ENCODE results near the gene SVOP.
"Not testable (repeated sequence)": the region's sequence is repeated elsewhere in the genome, so short reads cannot be mapped to it uniquely, and the experiment has no call there.

SVOP gene, protein sequence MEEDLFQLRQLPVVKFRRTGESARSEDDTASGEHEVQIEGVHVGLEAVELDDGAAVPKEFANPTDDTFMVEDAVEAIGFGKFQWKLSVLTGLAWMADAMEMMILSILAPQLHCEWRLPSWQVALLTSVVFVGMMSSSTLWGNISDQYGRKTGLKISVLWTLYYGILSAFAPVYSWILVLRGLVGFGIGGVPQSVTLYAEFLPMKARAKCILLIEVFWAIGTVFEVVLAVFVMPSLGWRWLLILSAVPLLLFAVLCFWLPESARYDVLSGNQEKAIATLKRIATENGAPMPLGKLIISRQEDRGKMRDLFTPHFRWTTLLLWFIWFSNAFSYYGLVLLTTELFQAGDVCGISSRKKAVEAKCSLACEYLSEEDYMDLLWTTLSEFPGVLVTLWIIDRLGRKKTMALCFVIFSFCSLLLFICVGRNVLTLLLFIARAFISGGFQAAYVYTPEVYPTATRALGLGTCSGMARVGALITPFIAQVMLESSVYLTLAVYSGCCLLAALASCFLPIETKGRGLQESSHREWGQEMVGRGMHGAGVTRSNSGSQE

DNA sequence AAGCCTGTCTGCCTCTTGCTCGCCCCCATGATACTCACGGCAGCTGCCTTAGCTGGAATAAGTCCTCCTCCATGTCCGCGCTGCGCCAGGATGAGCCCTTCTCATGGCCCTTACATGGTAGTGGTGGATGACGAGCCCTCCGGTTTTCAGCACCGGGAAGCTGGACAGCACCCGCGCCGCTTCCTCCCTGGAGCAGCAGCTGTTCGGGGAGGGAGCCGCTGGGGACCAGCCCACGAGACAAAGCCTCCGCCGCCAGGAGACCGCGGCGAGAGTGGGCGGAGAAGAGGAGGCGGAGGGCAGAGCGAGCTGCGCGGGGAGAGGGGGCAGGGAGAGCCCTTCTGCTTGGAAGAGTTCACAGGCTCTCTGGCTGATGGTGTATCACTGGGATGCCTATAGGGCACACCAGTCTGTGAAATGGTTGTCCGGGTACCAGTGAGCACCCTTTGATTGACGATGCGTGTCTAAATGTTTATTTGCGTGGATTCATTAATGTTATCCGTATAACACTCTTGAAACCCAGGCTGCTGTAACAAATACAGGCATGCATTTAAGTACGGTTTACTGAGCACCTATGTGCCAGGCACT lies at the start of gene SVOP:
Gene SVOP (minus strand): TSS at position 273 of the 585 bp plus-strand sequence. CDS start 200 bp downstream, at position 73.
- DNase-seq (ENCODE audit: low spot score) = peak; percentile 87

DNA sequence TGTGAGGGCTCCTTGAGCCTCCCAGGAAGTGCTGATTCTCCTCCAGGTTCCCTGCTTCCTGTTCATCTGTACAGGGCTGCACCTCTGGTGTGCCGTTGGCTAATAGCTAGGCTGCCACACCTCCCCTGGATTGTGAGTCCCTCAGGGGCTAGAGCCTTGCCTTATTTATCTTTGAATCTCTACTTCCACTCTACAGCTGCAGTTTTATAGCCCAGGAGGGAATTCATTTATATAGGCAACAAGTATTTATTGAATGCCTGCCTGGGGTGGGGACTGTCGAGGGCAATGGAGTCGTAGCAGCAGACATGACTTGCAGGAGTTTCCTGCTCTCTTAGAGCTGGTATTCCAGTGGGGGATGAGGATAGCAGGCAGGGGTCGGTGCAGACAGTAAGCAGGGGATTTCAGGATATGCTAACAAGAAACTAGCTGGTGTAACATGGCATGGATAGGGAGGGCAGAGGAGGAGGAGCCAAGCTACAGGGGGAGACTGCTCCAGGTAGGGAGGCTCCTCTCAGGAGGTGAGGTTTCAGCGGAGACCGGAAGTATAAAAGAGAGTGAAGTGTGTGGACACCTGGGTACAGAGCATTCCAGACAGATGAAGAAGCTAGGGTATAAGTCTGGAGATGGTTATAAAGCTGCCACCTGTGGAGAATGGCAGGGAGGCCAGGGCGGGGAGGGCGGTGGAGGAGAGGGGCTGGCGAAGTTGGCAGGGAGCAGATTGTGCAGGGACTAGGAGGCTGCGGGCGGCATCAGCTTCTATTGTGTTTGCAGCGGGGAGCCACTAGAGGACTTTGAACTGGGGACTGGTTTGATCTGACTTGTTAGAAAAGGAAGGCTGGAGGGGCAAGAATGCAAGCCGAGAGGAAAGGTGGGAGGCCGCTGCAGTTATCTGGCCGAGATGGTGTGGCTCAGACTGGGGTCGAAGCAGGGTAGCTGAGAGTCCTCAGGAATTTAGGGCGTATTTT lies 48.7 kb upstream of the SVOP start:
- no peak for DNase-seq (ENCODE audit: low spot score)

DNA sequence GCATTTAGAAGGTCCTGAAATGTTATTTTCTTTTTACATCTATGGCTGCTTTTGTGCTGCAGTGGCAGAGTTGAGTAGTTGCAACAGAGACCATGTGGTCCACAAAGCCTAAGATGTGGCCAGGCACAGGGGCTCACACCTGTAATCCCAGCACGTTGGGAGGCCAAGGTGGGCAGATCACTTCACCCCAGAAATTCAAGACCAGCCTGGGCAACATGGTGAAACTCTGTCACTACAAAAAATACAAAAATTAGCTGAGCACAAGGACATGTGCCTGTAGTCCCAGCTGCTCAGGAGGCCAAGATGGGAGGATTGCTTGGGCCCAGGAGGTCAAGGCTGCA lies 45.0 kb upstream of the SVOP start:
- no peak for DNase-seq (ENCODE audit: low spot score)

DNA sequence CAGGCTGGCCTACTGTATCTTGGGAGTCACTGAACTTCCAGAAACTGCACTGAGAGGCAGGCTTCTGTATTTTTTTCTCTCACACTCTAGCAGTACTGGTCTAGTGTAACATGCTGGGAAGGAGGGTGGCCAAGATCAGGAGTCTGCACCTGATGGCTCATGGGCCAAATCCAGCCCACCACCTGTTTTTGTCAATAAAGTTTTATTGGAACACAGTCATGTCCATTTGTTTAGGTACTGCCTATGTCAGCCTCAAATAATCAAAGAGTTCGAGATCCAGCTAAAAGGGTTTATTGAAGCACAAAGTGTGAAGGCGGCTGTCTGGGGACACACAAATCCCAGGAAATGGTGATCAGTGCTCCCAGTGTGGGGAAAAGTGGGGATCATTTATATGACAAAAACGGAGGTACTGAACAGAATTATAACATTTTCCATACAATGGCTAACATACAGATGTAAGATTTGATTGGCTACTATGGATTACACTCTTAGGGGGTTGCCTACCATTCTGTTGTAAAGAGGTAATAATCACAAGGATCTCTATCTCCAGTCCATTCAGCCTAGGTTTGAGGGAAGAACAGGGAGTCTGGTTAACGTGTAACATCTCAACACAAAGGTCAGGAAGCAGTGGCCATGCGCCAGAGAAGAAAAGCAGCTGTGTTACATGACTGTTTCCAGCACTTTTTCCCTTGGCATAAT lies 44.4 kb upstream of the SVOP start:
- no peak for DNase-seq (ENCODE audit: low spot score)

DNA sequence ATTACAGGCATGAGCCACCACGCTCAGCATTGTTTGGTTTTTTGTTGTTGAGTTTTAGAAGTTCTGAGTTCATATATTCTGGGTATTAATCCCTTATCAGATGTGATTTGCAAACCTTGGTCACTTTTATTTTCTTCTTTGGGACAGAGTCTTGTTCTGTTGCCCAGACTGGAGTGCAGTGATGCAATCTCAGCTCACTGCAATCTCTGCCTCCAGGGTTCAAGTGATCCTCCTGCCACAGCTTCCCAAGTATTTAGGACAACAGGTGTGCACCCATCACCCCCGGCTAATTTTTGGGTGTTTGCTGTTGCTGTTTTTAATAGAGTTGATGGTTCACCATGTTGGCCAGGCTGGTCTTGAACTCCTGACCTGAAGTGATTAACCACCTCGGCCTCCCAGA lies 43.3 kb upstream of the SVOP start:
- DNase-seq (ENCODE audit: low spot score) = no peak

DNA sequence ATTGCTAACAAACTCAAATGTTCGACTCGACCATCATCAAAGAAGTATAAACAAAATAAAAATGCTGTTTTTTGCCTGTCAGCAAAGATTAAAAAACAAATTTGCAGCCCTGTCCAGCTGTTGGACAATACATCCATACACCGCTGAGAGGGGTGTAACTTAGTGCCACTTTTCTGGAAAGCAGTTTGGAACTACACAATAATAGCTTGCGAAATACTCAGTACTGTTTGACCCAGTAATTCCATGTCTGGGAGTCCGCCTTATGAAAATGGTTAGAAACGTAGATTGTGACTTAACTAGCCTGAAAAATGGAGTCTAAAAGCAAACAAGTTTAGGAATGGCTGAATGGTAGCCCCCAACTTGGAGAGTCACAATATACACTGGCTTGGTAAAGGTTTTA lies 37.9 kb upstream of the SVOP start:
- no peak for DNase-seq (ENCODE audit: low spot score)

DNA sequence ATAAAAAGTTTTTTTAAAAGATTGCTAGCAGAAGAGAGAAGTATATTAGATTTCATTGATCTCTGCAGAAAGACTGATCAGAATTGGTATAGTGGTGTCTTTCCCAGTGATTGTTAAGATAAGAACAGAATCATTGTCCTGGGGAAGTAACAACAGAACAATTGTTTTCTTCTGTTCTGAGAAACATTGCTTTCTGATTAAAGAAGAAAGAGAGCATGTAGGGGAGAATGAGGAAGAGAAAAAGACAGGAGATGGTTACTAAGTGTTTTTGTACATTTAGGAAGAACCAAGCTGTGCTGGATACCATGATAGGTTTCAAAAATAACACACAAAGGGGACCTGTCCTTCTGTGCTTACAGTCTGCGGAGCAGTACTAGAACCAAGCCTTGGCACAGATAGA lies 36.5 kb upstream of the SVOP start:
- peak; percentile 26 for DNase-seq (ENCODE audit: low spot score)

DNA sequence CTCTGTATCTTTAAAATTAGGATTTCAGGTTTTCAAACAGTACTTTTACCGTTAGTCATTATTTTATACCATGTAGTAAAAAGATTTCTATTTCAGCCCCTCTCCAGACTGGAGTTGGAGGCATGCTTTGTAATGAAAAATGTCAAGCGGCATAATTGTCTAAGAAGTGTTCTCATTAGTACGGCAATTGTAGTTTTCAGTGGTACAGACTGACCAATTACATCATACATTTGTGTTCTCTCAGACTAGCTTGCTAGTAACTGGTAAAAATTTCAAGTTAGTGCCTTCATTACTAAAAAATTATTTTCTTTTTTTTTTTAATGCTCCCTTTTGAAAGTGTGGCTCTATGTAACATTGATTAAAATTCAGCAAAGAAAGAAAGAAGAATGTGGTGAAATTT lies 36.0 kb upstream of the SVOP start:
- DNase-seq (ENCODE audit: low spot score) = peak; percentile 35

DNA sequence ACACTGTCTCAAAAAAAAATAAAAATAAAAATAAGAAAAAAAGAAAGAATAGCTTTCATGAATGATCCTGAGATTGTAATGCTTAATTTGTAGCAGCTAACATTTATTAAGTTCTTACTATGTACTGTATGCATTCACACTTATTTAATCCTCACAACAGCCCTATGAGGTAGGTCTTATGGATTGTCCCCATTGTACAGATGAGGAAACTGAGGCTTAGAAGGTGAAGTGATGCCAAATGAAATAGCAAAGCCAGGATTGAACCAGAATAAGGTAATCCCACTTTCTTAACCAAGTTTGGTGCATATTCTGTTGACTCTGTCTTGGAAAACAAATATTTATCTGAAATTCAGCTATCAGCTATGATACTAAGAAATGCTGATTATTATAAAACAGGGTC lies 33.7 kb upstream of the SVOP start:
- DNase-seq (ENCODE audit: low spot score) = no peak

DNA sequence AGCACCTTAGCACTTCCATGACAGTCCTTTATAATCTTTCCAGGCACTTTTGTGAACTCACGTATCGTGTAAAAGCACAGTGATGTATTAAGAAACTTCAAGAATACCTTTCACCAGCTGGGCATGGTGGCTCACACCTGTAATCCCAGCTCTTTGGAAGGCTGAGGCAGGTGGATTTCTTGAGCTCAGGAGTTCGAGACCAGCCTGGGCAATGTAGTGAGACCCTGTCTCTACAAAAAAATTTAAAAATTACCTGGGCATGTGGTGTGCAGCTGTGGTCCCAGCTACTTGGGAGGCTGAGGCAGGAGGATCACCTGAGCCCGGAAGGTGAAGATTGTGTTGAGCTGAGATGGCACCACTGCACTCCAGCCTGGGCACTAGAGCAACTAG lies 33.3 kb upstream of the SVOP start:
- not testable (repeated sequence) for DNase-seq (ENCODE audit: low spot score)

DNA sequence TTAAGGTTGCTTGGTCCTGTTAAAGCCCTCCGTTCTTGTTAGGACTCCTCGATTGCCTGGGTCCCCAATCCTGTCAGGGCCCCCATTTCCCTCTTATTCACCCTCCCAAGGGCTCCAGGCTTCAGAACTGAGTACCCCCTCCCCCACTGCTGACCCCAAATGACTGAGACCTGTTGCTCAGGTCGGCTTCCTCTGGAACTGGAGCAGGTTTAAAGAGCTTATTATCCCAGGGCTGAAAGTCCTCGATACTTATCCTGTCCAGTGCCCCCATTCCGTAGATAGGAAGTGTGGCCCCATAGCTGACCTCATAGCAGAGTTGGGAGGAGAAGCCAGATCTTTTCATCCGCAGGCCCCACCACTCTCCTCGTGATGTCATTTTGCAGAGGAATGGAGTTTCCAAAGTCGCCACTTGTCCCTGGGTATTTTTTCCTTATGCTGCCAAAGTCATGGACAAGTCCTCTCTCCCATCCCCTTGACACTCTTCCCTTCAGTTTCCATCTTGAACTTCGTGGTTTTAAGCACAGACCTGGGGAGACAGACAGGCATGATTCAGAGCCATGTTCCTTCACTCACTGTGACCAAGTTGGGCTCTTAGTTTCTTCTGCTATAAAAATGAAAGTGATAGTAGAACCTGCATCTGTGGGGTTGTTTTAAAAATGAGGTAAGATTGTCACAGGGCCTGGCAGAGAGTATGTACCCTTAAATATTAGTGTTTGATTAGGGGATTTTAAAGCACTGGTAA lies 32.7 kb upstream of the SVOP start:
- DNase-seq (ENCODE audit: low spot score) = no peak

DNA sequence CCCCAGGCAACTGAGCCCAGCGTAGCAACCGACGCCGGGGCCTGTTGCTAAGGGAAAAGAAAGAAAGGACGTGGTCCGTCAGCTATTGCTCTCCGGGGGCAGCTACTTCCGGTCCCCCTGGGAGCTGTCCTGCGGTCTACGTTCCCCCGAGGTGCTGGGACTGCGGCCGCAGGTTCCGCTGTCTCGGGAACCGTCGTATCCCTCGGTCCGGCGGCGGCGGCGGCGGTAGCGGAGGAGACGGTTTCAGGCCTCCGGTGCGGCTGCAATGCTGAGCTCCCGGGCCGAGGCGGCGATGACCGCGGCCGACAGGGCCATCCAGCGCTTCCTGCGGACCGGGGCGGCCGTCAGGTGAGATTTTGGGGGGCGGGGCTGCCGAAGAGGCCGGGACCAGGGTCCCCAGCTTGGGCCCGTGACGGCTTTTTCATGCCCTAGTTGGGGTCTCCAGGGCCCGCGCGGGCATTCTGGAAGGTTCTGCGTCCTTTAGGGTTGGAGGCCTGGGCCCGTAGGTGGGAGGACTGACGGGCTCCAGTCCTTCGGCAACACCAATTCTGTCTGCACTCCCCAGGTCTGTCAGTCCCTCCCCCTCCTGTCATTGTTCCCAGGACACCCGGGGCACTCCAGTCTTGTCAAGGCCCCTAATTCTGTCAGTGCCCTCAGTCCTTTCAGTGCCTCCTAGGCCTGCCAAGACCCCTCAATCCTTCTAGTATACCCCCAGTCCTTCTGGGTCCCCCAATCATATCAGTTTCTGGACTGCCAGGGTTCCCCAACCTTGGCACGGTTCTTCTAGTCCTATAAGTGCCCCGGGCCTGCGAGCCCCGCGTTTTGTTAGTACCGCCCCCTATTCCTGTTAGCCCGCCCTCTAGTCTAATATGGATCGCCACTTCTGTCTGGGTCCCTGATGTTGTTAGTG lies 31.8 kb upstream of the SVOP start, which contains the start of gene USP30:
Gene USP30 (plus strand): TSS at position 163 of the 910 bp plus-strand sequence. CDS start 103 bp downstream, at position 266.
- DNase-seq (ENCODE audit: low spot score) = peak; percentile 89

DNA sequence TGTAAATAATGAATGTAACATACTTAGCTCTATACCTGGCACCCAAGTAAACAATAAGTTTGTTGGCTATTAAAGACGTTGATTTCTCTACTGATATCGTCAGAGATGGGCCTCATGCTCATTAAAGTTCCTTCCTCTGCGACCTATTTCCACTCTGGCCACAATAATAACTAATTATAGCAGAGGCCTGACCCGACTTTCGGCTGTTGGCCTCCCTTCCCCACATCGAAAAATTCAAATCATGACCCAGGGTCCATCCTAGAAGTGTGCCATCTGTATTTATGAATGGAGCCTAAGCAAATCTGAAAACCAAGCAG lies 31.2 kb upstream of the SVOP start:
- no peak for DNase-seq (ENCODE audit: low spot score)

DNA sequence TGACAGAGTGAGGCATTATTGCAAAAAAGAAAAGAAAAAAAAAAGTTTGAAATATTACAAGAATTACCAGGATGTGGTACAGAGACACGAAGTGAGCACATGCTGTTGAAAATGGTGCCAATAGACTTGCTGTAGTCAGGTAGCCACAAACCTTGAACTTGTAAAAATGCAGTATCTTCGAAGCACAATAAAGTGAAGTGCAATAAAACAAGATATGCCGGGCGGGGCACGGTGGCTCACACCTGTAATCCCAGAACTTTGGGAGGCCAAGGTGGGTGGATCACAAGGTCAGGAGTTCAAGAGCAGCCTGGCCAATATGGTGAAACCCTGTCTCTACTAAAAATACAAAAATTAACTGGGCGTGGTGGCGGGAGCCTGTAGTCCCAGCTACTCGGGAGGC lies 28.9 kb upstream of the SVOP start:
- DNase-seq (ENCODE audit: low spot score) = not testable (repeated sequence)

DNA sequence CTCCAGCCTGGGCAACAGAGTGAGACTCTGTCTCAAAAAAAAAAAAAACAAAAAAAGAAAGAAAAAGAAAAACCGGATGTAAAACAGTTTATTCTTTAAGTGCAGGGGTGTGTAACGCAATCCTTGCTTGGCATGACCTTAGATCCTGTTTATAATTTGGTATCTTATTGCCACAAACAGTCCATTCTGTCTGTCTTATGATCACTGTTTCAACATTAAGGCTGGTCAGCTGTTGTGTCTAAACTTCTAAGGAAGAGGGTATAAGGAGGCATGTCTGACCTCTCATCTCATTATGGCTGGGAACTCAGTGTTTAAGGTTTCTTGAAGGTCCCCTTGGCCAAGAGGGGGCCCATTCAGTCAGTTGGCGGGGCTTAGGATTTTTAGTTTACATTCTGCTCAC lies 27.8 kb upstream of the SVOP start:
- DNase-seq (ENCODE audit: low spot score) = not testable (repeated sequence)

DNA sequence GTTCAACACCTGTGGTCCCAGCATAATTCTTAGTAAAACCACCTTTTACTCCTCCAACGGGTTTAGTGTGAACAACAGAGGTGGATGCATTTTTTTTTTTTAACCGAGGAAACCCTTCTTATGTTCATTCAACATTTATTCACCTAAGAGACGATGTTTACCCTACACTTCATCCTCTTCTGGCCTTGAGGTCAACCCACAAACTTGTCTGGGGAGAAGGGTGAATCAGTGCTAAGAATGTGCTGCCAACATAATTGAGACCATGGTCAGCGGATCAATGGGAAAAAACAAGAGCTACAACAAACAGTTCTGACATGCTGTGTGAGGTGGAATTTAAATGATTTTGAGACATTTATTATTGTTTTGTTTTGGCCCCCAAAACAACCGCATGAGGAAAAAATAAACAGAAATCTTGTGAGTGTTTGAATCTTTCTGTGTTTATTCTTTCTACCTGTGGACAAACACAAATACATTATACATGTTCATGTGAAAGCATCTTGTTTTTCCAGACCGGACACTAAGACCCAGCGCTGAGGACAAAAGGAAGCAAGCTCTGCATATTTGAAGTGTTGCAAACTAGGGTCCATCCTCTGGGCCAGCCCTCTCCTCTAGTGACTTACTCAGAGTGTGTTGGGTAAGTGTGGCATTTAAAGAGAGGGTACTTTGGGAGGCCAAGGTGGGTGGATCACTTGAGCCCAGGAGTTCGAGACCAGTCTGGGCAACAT lies 26.4 kb upstream of the SVOP start:
- DNase-seq (ENCODE audit: low spot score) = no peak

DNA sequence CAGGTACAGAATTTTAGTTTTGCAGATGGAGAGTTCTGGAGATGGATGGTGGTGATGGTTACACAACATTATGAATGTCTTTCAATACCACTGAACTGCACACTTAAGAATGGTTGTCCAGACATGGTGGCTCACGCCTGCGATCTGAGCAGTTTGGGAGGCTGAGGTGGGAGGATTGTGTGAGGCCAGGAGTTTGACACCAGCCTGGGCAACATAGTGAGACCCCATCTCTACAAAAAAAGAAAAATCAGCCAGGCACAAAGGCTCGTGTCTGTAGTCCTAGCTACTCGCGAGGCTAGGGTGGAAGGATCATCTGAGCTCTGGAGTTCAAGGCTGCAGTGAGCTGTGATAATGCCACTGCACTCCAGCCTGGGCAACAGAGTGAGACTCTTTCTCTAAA lies 23.4 kb upstream of the SVOP start:
- no peak for DNase-seq (ENCODE audit: low spot score)

DNA sequence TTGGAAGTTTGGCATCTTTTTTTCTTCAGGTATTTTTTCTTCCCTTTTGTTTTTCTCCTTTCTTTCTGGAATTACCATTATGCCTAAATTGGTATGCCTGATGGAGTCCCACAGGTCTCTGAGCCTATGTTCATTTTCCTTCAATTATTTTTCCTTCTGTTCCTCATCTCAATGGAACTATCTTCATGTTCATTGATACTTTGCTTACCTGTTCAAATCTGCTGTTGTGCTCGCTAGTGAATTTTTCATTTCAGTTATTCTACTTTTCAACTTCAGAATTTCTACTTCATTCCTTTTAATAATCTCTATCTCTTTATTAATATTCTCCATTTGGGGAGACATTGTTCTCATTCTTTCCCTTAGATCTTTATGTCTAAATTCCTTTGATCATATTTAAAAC lies 16.1 kb upstream of the SVOP start:
- no peak for DNase-seq (ENCODE audit: low spot score)

Data from Ammon's horn (tissue), 1 donor.